Measurements from ENCODE around the gene CHRDL1. TPM values are rescaled to one million over a fixed set of nuclear protein-coding genes. Genes with fewer than 3 reads are reported as not detected.

Gene CHRDL1
- total RNA-seq, 1 experiment from 2014 or later, result 11.1 TPM

DNA sequence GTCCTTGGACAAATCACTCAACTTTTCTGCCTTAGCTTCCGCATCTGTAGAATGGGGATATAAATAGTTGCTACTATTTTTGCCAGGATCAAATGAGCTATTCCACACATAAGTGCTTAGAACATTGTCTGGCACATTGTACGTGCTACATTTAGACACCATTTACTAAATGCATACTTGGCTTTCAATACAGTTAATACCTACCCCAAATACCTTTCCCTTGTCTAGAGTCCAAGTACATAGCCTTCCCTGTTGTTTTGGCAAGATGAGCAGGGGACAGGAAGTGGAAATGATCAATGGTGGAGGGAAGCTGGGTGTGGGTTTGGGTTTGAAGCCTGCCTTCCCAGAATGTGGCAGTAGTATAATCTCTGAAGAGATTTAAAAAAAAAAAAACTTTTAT, 82.0 kb downstream of the CHRDL1 start (continued):
- TF ChIP-seq, protein P1, sequence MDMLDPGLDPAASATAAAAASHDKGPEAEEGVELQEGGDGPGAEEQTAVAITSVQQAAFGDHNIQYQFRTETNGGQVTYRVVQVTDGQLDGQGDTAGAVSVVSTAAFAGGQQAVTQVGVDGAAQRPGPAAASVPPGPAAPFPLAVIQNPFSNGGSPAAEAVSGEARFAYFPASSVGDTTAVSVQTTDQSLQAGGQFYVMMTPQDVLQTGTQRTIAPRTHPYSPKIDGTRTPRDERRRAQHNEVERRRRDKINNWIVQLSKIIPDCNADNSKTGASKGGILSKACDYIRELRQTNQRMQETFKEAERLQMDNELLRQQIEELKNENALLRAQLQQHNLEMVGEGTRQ (CRISPR knock-in tag; IDR thresholded peaks at IDR 0.05), result no peak
- TF ChIP-seq NR2C2 (CRISPR knock-in tag; IDR thresholded peaks at IDR 0.05) (no peak), KAT7 (CRISPR knock-in tag; IDR thresholded peaks at IDR 0.05; ENCODE audit: borderline replicate concordance) (no peak), ZBTB21 (CRISPR knock-in tag; IDR thresholded peaks at IDR 0.05; ENCODE audit: borderline replicate concordance) (no peak), SP1 (CRISPR knock-in tag; conservative IDR thresholded peaks at IDR 0.05) (no peak)
- TF ChIP-seq, protein P2, sequence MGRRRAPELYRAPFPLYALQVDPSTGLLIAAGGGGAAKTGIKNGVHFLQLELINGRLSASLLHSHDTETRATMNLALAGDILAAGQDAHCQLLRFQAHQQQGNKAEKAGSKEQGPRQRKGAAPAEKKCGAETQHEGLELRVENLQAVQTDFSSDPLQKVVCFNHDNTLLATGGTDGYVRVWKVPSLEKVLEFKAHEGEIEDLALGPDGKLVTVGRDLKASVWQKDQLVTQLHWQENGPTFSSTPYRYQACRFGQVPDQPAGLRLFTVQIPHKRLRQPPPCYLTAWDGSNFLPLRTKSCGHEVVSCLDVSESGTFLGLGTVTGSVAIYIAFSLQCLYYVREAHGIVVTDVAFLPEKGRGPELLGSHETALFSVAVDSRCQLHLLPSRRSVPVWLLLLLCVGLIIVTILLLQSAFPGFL (CRISPR knock-in tag; IDR thresholded peaks at IDR 0.05; ENCODE audit: borderline replicate concordance), result no peak

DNA sequence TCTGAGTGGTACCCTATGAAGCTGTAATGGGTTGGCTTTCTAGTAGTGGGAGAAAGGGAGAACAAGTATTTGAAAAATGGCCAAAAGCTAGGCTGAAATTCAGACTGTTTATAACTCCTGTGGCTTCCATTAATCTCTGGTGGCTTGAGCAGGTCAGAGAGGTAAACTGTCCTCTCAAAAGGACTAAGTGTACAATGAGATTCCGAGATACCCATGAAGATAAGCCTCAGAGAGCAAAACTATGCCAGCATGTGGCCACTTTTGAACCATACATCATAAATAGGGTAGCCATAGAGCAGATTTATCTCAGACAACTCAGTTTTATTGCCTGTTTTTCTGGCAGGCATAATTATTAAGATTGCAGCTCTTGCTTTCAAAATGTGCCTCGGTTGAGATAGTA, 89.2 kb downstream of the CHRDL1 start:
- TF ChIP-seq, protein P3, sequence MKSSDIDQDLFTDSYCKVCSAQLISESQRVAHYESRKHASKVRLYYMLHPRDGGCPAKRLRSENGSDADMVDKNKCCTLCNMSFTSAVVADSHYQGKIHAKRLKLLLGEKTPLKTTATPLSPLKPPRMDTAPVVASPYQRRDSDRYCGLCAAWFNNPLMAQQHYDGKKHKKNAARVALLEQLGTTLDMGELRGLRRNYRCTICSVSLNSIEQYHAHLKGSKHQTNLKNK (CRISPR knock-in tag; IDR thresholded peaks at IDR 0.05), result no peak
- TF ChIP-seq, protein P4, sequence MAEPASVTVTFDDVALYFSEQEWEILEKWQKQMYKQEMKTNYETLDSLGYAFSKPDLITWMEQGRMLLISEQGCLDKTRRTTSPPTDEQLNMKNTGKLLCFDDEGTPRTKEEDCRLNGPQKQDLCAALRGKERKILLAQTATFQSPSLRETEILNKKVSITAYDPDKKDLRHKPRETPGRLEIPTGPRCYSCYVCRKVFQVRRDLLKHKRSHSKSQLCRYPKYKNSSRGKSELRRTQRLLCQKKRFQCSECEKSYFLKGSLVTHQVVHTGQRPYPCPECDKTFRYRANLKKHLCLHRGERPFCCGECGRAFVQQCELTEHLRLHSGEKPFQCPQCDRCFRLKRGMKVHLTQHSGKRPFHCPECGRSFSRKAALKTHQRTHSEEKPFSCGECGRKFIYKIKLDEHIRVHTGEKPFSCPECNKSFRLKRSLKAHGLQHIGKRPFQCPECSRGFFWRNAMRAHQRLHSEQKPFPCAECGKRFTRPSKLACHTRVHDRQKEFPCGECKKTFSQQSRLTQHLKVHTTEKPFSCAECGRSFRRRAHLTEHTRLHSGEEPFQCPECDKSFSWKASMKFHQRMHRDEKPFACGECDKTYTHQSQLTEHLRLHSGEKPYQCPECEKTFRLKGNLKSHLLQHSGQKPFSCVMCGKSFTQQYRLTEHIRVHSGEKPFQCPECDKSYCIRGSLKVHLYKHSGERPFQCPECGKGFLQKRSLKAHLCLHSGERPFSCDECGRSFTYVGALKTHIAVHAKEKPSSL (CRISPR knock-in tag; conservative IDR thresholded peaks at IDR 0.05), result no peak
- TF ChIP-seq MXD4 (CRISPR knock-in tag; IDR thresholded peaks at IDR 0.05; ENCODE audit: borderline replicate concordance) (no peak), ETV6 (CRISPR knock-in tag; IDR thresholded peaks at IDR 0.05) (no peak), KAT7 (CRISPR knock-in tag; IDR thresholded peaks at IDR 0.05; ENCODE audit: borderline replicate concordance) (no peak)
- TF ChIP-seq, protein P5, sequence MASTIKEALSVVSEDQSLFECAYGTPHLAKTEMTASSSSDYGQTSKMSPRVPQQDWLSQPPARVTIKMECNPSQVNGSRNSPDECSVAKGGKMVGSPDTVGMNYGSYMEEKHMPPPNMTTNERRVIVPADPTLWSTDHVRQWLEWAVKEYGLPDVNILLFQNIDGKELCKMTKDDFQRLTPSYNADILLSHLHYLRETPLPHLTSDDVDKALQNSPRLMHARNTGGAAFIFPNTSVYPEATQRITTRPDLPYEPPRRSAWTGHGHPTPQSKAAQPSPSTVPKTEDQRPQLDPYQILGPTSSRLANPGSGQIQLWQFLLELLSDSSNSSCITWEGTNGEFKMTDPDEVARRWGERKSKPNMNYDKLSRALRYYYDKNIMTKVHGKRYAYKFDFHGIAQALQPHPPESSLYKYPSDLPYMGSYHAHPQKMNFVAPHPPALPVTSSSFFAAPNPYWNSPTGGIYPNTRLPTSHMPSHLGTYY (CRISPR knock-in tag; IDR thresholded peaks at IDR 0.05), result no peak
- TF ChIP-seq, protein P6, sequence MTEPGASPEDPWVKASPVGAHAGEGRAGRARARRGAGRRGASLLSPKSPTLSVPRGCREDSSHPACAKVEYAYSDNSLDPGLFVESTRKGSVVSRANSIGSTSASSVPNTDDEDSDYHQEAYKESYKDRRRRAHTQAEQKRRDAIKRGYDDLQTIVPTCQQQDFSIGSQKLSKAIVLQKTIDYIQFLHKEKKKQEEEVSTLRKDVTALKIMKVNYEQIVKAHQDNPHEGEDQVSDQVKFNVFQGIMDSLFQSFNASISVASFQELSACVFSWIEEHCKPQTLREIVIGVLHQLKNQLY (CRISPR knock-in tag; IDR thresholded peaks at IDR 0.05), result no peak
- DNase-seq (ENCODE audit: low spot score) (no peak), ATAC-seq (no peak)
- Mint-ChIP-seq H3K36me3 (no peaks in the 10 kb centered on the region), H3K9me3 (no peaks in the 10 kb centered on the region; the same call in 1 of the 2 replicates), H3K27me3 (ENCODE audit: low read depth) (no peaks in the 10 kb centered on the region), H3K4me3 (no peak overlapping the region), H3K27ac (no peak overlapping the region), H3K4me1 (no peaks in the 10 kb centered on the region)
- ChIA-PET POLR2A (no interaction called here), CTCF (no interaction called here)

DNA sequence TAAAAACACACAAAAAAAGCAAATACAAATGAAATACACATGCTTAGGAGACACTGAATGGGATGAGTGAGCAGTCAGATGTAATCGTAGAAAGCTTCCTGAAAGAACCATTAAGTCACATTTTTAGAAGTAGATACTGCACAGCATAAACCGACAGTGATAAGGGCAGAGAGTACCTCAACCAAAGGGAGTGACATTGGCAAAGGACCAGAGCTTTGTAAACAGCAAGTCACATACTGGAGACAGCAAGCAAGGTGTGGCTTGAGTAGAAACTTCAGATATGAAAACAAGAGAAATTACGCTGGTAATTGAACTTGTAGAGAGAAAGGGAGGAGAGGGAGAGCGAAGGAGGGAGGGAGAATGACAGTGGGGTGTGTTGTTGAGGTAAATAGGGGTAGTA, 92.0 kb downstream of the CHRDL1 start:
- Mint-ChIP-seq H3K27me3 (ENCODE audit: low read depth) (no peaks in the 10 kb centered on the region), H3K4me1 (no peaks in the 10 kb centered on the region), H3K4me3 (no peak overlapping the region), H3K36me3 (no peaks in the 10 kb centered on the region), H3K27ac (no peak overlapping the region), H3K9me3 (no peaks in the 10 kb centered on the region; the same call in 1 of the 2 replicates)
- DNase-seq (ENCODE audit: low spot score), result no peak
- ChIA-PET POLR2A (no interaction called here), CTCF (no interaction called here)
- no peak for ATAC-seq
- TF ChIP-seq, protein P7, sequence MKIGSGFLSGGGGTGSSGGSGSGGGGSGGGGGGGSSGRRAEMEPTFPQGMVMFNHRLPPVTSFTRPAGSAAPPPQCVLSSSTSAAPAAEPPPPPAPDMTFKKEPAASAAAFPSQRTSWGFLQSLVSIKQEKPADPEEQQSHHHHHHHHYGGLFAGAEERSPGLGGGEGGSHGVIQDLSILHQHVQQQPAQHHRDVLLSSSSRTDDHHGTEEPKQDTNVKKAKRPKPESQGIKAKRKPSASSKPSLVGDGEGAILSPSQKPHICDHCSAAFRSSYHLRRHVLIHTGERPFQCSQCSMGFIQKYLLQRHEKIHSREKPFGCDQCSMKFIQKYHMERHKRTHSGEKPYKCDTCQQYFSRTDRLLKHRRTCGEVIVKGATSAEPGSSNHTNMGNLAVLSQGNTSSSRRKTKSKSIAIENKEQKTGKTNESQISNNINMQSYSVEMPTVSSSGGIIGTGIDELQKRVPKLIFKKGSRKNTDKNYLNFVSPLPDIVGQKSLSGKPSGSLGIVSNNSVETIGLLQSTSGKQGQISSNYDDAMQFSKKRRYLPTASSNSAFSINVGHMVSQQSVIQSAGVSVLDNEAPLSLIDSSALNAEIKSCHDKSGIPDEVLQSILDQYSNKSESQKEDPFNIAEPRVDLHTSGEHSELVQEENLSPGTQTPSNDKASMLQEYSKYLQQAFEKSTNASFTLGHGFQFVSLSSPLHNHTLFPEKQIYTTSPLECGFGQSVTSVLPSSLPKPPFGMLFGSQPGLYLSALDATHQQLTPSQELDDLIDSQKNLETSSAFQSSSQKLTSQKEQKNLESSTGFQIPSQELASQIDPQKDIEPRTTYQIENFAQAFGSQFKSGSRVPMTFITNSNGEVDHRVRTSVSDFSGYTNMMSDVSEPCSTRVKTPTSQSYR (CRISPR knock-in tag; IDR thresholded peaks at IDR 0.05), result no peak
- TF ChIP-seq RORB (CRISPR knock-in tag; IDR thresholded peaks at IDR 0.05) (no peak), RELA (CRISPR knock-in tag; IDR thresholded peaks at IDR 0.05; ENCODE audit: borderline replicate concordance) (no peak), NFE2L1 (CRISPR knock-in tag; IDR thresholded peaks at IDR 0.05) (no peak), JUN (CRISPR knock-in tag; IDR thresholded peaks at IDR 0.05) (no peak), ZNF121 (CRISPR knock-in tag; IDR thresholded peaks at IDR 0.05) (no peak), NR1H2 (CRISPR knock-in tag; IDR thresholded peaks at IDR 0.05) (no peak), GTF2I (CRISPR knock-in tag; conservative IDR thresholded peaks at IDR 0.05) (no peak), NFATC4 (CRISPR knock-in tag; IDR thresholded peaks at IDR 0.05) (no peak)
- TF ChIP-seq, protein P8, sequence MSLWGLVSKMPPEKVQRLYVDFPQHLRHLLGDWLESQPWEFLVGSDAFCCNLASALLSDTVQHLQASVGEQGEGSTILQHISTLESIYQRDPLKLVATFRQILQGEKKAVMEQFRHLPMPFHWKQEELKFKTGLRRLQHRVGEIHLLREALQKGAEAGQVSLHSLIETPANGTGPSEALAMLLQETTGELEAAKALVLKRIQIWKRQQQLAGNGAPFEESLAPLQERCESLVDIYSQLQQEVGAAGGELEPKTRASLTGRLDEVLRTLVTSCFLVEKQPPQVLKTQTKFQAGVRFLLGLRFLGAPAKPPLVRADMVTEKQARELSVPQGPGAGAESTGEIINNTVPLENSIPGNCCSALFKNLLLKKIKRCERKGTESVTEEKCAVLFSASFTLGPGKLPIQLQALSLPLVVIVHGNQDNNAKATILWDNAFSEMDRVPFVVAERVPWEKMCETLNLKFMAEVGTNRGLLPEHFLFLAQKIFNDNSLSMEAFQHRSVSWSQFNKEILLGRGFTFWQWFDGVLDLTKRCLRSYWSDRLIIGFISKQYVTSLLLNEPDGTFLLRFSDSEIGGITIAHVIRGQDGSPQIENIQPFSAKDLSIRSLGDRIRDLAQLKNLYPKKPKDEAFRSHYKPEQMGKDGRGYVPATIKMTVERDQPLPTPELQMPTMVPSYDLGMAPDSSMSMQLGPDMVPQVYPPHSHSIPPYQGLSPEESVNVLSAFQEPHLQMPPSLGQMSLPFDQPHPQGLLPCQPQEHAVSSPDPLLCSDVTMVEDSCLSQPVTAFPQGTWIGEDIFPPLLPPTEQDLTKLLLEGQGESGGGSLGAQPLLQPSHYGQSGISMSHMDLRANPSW (CRISPR knock-in tag; conservative IDR thresholded peaks at IDR 0.05; ENCODE audit: low read depth), result no peak

Measured in WTC11 (cell line).